ENCODE results near the gene LAMA2.

The LAMA2 gene

DNA sequence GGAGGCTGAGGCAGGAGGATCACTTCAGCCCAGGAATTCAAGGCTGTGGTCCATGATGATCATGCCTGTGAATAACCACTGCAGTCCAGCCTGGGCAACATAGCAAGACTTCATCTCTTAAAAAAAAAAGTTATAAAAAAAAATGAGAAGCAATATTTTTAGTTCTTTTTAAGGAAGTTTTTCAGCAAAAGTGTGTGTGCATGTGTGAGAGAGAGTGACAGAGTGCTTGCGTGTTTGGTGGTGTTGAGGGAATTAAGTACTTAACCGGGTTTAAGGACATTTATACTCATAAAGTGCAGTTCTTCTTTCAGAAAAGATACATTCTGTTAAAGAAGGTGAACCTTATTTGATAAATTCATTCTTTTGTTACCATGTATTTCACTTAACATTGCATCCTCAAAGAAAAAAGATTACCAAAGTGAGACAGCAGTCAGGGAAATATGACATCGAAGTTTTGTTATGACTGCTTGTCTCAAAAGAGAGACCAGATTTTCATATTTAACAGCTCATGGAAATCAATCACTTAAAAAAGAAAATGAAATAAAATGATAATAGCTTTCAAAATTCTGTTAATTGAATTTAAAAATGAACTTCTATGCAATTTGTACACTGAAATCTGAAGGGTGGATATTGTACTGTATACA is 572.3 kb downstream of the LAMA2 start:
- Histone ChIP-seq H3K36me3 (replicated peaks; ENCODE audit: insufficient read depth, low read length) (no peaks in the 10 kb centered on the region), H4K20me1 (ENCODE audit: insufficient read depth, low read length) (no peaks in the 10 kb centered on the region), H3K27me3 (replicated peaks; ENCODE audit: insufficient read depth, low read length) (no peaks in the 10 kb centered on the region), H3K4me3 (ENCODE audit: low read length) (no peak overlapping the region), H3K9me2 (replicated peaks; ENCODE audit: insufficient read depth, low read length) (no peaks in the 10 kb centered on the region), H2AFZ (ENCODE audit: low read length) (no peak overlapping the region), H3K9ac (ENCODE audit: low read length) (no peak overlapping the region), H3F3A (ENCODE audit: insufficient read depth, low read length) (no peaks in the 10 kb centered on the region), H3K4me1 (ENCODE audit: low read length) (no peaks in the 10 kb centered on the region), H3K4me2 (ENCODE audit: low read depth, low read length) (no peak overlapping the region), H3K27ac (ENCODE audit: low read length) (no peak overlapping the region), H3K9me3 (replicated peaks; ENCODE audit: insufficient read depth, low read length) (no peaks in the 10 kb centered on the region), H3K79me2 (ENCODE audit: low read length) (no peaks in the 10 kb centered on the region)
- TF ChIP-seq, protein P1, sequence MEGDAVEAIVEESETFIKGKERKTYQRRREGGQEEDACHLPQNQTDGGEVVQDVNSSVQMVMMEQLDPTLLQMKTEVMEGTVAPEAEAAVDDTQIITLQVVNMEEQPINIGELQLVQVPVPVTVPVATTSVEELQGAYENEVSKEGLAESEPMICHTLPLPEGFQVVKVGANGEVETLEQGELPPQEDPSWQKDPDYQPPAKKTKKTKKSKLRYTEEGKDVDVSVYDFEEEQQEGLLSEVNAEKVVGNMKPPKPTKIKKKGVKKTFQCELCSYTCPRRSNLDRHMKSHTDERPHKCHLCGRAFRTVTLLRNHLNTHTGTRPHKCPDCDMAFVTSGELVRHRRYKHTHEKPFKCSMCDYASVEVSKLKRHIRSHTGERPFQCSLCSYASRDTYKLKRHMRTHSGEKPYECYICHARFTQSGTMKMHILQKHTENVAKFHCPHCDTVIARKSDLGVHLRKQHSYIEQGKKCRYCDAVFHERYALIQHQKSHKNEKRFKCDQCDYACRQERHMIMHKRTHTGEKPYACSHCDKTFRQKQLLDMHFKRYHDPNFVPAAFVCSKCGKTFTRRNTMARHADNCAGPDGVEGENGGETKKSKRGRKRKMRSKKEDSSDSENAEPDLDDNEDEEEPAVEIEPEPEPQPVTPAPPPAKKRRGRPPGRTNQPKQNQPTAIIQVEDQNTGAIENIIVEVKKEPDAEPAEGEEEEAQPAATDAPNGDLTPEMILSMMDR (IDR thresholded peaks at IDR 0.05; ENCODE audit: low read length), result no peak
- TF ChIP-seq EZH2phosphoT487 (IDR thresholded peaks at IDR 0.05; ENCODE audit: low read length) (no peak), EZH2 (optimal IDR thresholded peaks at IDR 0.05; ENCODE audit: low read depth, low read length) (no peak)
- DNase-seq, result no peak

DNA sequence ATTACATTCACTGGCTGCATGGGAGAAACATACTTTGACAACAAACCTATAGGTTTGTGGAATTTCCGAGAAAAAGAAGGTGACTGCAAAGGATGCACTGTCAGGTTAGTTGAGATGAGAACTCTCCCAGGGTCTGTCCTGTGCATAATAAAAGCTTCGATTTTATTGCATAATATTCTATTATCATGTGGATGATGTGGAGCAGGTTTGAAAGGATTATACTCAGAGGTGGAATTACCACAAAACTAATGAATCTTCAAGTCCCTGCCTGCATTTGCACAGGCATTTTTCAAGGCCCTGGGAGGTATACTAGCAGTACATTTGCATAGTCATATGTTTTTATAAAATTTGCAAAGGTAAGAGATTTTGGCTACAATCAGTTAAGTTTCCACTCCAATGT is 577.3 kb downstream of the LAMA2 start:
- no peaks in the 10 kb centered on the region for H3K36me3 ChIP-seq (replicated peaks; ENCODE audit: insufficient read depth, low read length)
- no peak for TF ChIP-seq EZH2phosphoT487 (IDR thresholded peaks at IDR 0.05; ENCODE audit: low read length)
- H2AFZ ChIP-seq (ENCODE audit: low read length), result no peak overlapping the region
- no peak overlapping the region for H3K27ac ChIP-seq (ENCODE audit: low read length)
- no peaks in the 10 kb centered on the region for H3K79me2 ChIP-seq (ENCODE audit: low read length)
- no peak overlapping the region for H3K4me3 ChIP-seq (ENCODE audit: low read length)
- H4K20me1 ChIP-seq (ENCODE audit: insufficient read depth, low read length), result no peaks in the 10 kb centered on the region
- no peaks in the 10 kb centered on the region for H3K4me1 ChIP-seq (ENCODE audit: low read length)
- H3K9me2 ChIP-seq (replicated peaks; ENCODE audit: insufficient read depth, low read length), result no peaks in the 10 kb centered on the region
- H3K27me3 ChIP-seq (replicated peaks; ENCODE audit: insufficient read depth, low read length), result no peaks in the 10 kb centered on the region
- no peaks in the 10 kb centered on the region for H3K9me3 ChIP-seq (replicated peaks; ENCODE audit: insufficient read depth, low read length)
- H3K9ac ChIP-seq (ENCODE audit: low read length), result no peak overlapping the region
- H3K4me2 ChIP-seq (ENCODE audit: low read depth, low read length), result no peak overlapping the region
- H3F3A ChIP-seq (ENCODE audit: insufficient read depth, low read length), result no peaks in the 10 kb centered on the region
- no peak for DNase-seq

DNA sequence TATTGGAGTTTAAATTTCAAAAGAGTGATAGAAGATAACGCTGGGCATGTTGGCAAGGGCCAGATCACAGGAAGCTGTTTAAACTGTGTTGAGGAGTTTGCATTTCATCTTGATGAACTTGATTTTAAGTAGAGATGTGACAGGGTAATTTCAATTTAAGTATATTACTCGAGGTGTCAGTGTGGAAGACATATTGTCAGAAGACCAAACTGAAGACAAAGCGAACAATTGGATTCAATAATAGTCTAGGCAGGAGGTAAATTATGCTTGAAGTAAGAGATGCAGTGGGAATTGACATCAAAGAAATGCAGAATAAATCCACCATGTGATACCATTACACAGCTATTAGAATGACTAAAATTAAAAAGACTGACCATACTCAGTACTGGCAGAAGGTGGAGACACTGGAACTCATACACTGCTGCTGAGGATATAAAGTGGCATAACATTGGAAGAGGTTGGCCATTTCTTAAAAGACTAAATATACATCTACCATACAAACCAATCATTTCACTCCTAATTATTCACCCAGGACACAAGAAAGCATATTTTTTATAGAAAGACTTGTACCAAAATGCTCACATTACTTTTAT is 586.2 kb downstream of the LAMA2 start:
- no peak for DNase-seq
- Histone ChIP-seq H2AFZ (ENCODE audit: low read length) (no peak overlapping the region), H3K27me3 (replicated peaks; ENCODE audit: insufficient read depth, low read length) (no peaks in the 10 kb centered on the region), H3K4me2 (ENCODE audit: low read depth, low read length) (no peak overlapping the region), H3K9me2 (replicated peaks; ENCODE audit: insufficient read depth, low read length) (no peaks in the 10 kb centered on the region), H3K9me3 (replicated peaks; ENCODE audit: insufficient read depth, low read length) (no peaks in the 10 kb centered on the region), H3K4me3 (ENCODE audit: low read length) (no peak overlapping the region), H3K4me1 (ENCODE audit: low read length) (no peaks in the 10 kb centered on the region), H3F3A (ENCODE audit: insufficient read depth, low read length) (no peaks in the 10 kb centered on the region), H3K79me2 (ENCODE audit: low read length) (no peaks in the 10 kb centered on the region), H4K20me1 (ENCODE audit: insufficient read depth, low read length) (no peaks in the 10 kb centered on the region), H3K9ac (ENCODE audit: low read length) (no peak overlapping the region), H3K27ac (ENCODE audit: low read length) (no peak overlapping the region), H3K36me3 (replicated peaks; ENCODE audit: insufficient read depth, low read length) (no peaks in the 10 kb centered on the region)
- no peak for TF ChIP-seq EZH2 (optimal IDR thresholded peaks at IDR 0.05; ENCODE audit: low read depth, low read length)
- no peak for TF ChIP-seq EZH2phosphoT487 (IDR thresholded peaks at IDR 0.05; ENCODE audit: low read length)
- TF ChIP-seq, protein P1 (IDR thresholded peaks at IDR 0.05; ENCODE audit: low read length), result no peak

DNA sequence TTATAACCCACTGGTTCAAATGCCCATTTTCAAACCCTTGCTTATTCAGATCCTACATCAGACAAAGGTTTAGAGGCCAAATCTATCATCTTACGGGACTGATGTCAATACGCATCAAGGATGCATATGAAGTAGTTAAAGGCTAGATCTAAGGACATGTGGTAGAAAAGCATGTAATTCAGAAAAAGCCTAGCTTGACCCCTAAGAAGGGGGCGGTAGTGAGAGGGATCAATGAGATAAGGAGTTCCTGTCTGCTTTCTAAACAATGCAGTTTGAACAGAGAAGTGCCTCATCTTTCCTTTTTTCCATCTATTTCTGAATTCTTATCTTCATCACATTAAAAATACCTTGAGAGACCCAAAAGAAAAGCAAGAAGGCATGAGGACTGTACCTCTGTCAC is 589.3 kb downstream of the LAMA2 start:
- H4K20me1 ChIP-seq (ENCODE audit: insufficient read depth, low read length), result no peaks in the 10 kb centered on the region
- TF ChIP-seq, protein P1 (IDR thresholded peaks at IDR 0.05; ENCODE audit: low read length), result no peak
- TF ChIP-seq EZH2 (optimal IDR thresholded peaks at IDR 0.05; ENCODE audit: low read depth, low read length), result no peak
- TF ChIP-seq EZH2phosphoT487 (IDR thresholded peaks at IDR 0.05; ENCODE audit: low read length), result no peak

More for the DNA sequence above, 589.3 kb downstream of the LAMA2 start:
- H3K9ac ChIP-seq (ENCODE audit: low read length), result no peak overlapping the region
- H3K9me2 ChIP-seq (replicated peaks; ENCODE audit: insufficient read depth, low read length), result no peaks in the 10 kb centered on the region
- no peaks in the 10 kb centered on the region for H3K9me3 ChIP-seq (replicated peaks; ENCODE audit: insufficient read depth, low read length)
- H3F3A ChIP-seq (ENCODE audit: insufficient read depth, low read length), result no peaks in the 10 kb centered on the region
- H3K4me3 ChIP-seq (ENCODE audit: low read length), result no peak overlapping the region
- H2AFZ ChIP-seq (ENCODE audit: low read length), result no peak overlapping the region
- no peak for DNase-seq
- no peak overlapping the region for H3K27ac ChIP-seq (ENCODE audit: low read length)
- H3K27me3 ChIP-seq (replicated peaks; ENCODE audit: insufficient read depth, low read length), result no peaks in the 10 kb centered on the region
- H3K4me1 ChIP-seq (ENCODE audit: low read length), result no peaks in the 10 kb centered on the region
- no peak overlapping the region for H3K4me2 ChIP-seq (ENCODE audit: low read depth, low read length)
- no peaks in the 10 kb centered on the region for H3K36me3 ChIP-seq (replicated peaks; ENCODE audit: insufficient read depth, low read length)
- H3K79me2 ChIP-seq (ENCODE audit: low read length), result no peaks in the 10 kb centered on the region
